Measurements from ENCODE around the gene LCN6. TPM values are rescaled to one million over a fixed set of nuclear protein-coding genes. Genes with fewer than 3 reads are reported as not detected.

Gene LCN6
- total RNA-seq, 1 donor from 2014 or later, result not detected

Small RNA genes lying within 50 kb of the gene (small RNA-seq; reads per million reads assigned to genes)
- gene ATP6V1G1P3 (ENCODE audit: low replicate concordance) (not detected), gene MIR6722 (ENCODE audit: low replicate concordance) (not detected)

Other genes with a start within 250 kb of the LCN6 start
- gene NOTCH1, start 202.5 kb downstream of the LCN6 start, total RNA-seq, result 45.4 TPM
- gene EGFL7, start 85.6 kb downstream of the LCN6 start, total RNA-seq, result 57.1 TPM
- 24.6 TPM for gene AGPAT2, start 61.1 kb downstream of the LCN6 start, total RNA-seq
- gene DIPK1B, start 36.0 kb downstream of the LCN6 start, total RNA-seq, result 18.3 TPM
- gene LCN10, start 5.6 kb downstream of the LCN6 start, total RNA-seq, result not detected
- gene LCN8, start 9.7 kb upstream of the LCN6 start, total RNA-seq, result 2.1 TPM
- not detected for gene LCN15, start 16.0 kb upstream of the LCN6 start, total RNA-seq
- 50.2 TPM for gene TMEM141, start 42.8 kb upstream of the LCN6 start, total RNA-seq
- not detected for gene CCDC183, start 47.8 kb upstream of the LCN6 start, total RNA-seq
- gene RABL6, start 59.4 kb upstream of the LCN6 start, total RNA-seq, result 55.0 TPM
- gene AJM1, start 94.0 kb upstream of the LCN6 start, total RNA-seq, result 2.2 TPM
- gene PHPT1, start 100.9 kb upstream of the LCN6 start, total RNA-seq, result 54.4 TPM
- gene MAMDC4, start 103.8 kb upstream of the LCN6 start, total RNA-seq, result 3.8 TPM
- 221 TPM for gene EDF1, start 117.8 kb upstream of the LCN6 start, total RNA-seq
- gene TRAF2, start 138.0 kb upstream of the LCN6 start, total RNA-seq, result 16.1 TPM
- 95.9 TPM for gene FBXW5, start 196.2 kb upstream of the LCN6 start, total RNA-seq
- gene C8G, start 196.7 kb upstream of the LCN6 start, total RNA-seq, result 1.4 TPM
- 0.82 TPM for gene LCN12, start 203.7 kb upstream of the LCN6 start, total RNA-seq
- 10.2 TPM for gene PTGDS, start 229.0 kb upstream of the LCN6 start, total RNA-seq
- 0.31 TPM for gene LCNL1, start 234.5 kb upstream of the LCN6 start, total RNA-seq
- gene PAXX, start 243.9 kb upstream of the LCN6 start, total RNA-seq, result 21.7 TPM
- 4.9 TPM for gene CLIC3, start 248.0 kb upstream of the LCN6 start, total RNA-seq